Stimulated activated CD8-positive, alpha-beta memory T cell treated with anti-CD3 and anti-CD28 coated beads, Interleukin-15, amount 100 ng/mL, for 1 hour (primary cell): ENCODE data around the gene EPS15.
"Not testable (repeated sequence)": the region's sequence is repeated elsewhere in the genome, so short reads cannot be mapped to it uniquely, and the experiment has no call there.

Source experiments
- DNase-seq: peaks from one replicate; pipeline ENCODE4 v3.0.0-alpha.2; 2020; ENCODE audit warnings: low read depth

Gene EPS15

DNA sequence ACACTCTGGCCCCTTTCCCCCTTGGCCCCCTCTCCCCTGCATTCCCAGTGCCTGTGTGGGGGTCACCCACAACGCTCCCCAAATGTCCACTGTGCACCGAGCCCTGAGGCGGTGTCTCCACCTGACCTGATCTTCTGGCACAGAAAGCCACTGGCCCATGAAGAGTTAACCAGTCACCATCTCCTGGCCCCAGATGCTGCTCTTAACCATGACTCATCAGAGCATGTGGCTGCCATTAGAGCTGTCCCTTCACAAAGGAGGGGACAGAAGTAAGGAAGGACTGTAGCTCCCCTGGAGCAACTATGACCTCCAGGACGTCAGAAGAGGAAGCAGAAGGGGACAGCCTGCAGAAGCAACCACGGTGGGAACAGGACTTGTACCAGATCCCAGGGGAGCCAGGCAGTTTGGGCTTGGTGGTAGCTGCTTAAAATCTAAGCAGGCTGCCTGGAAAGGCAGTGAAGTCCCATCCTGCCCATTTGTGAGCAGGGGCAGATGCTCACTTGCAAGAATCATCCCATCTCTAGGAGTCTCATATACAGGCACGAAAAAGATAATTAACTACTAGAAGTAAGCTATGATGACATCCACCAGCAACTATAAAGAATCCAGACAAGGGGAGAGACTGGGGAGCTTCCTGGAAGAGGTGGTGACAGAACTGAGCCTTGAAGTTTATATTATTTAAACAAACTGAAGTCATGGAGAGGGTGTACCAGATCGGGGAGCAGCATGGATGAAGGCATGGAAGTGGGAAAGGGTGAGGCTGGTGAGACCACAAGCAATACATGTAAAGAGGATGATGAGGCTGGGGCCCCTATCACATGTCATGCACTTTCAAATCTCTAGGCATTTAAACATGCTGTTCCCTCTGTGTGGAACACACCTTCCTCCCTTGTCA lies 187.6 kb downstream of the EPS15 start:
- DNase-seq = no peak

DNA sequence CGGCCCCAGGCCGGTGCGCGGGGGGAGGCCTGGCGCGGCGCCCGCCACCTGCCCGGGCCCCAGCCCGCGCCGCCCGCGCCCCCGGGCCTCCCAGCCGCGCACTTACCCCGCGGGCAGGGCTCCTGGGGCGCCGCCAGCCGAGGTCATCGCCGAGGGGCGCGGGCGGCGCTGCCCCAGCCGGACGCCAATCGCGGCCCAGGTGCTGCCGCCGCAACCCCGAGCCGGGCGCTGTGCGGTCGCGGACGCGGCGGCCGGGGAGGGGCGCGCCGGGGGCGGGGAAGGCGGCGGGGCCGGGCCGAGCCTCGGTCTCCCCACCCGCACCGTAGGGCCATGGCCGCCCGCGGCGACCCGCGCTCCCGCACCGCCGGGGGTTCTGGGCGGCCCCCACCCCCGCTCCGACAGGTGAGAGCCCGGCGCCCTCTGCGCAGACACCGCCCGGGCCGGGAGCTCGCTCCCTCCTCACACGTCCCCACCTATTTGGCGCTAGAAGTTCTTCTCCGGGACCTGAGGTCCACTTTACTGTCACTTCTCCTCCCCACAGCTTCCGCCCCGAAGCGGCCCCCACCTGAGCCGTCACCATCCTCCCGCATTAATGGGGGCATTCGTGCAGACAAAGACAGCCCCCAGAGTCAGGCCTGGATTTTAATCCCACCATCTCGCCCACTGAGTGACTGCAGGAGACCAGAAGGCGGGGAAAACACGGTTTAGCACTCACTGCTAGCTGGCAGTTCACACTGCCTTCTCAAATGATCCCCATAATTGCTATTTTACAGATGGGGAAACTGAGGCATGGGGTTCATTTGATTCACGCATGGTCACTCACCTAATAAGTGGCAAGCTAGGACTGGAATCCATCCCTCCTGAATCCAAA lies 188.5 kb downstream of the EPS15 start, which contains the start of gene TTC39A:
Gene TTC39A, minus strand, starts transcription at position 232 of the 871 bp plus-strand sequence. Its CDS starts 85 bp downstream, at position 147.
- no peak for DNase-seq

DNA sequence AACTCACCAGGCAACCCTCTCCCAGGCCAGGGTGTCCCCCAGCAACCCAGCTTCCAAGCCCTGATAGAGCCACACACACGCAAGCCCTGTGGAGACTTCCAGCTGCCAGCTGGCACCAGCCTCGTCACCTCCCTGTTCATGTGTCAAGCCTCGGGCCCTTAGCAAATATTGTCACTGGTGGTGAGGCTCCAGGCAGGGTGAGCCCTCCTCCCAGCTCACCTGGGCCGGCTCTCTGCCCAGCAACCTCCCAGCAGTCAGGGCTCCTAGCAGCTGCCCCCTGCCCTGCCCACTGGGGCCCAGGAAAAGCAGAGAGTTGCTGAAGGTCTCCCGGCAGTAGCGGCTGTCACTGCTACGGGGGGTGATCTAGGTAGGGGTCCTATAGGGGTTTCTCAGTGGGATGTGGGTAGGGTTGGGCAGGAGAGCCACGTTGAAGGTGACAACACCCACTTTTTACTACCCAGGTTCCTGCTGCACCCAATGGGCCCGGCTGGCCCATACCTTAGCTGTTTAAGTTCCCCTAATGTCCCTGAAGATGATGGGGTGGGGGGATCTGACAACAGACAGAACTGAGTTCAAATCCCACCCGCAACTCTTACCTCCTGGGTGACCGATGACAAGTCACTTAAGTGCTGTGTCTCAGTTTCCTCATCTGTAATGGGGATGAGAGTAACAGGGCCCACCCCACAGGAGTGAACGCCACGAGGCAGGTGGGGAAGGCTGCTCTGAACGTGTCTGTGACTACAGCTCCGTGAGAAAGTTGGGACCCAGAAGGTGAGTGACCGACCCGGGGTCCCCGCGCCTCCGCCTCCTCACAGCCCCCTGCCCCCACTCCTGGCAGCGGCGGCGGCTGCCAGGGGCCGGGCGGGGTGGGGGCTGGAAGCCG lies 189.4 kb downstream of the EPS15 start:
- DNase-seq = no peak

DNA sequence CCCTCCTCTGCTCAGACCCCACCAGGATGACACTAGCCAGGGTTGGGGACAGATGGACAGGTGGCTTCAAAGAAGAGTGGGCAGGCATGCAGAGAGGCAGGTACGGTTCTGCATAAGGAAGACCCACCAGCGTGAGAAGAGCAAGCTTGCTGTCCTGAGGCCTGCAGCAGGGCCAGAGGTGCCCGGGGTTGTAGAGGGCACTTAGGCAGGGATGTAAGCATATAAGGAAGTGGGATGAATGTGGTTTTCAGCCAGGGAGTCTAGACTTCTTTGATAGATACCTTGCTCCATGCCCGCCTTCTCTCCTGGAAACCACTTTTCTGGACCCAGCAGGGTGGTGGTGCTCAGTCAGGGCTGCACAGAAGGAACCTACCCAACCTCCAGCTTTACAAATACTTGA lies 190.1 kb downstream of the EPS15 start:
- DNase-seq = no peak

DNA sequence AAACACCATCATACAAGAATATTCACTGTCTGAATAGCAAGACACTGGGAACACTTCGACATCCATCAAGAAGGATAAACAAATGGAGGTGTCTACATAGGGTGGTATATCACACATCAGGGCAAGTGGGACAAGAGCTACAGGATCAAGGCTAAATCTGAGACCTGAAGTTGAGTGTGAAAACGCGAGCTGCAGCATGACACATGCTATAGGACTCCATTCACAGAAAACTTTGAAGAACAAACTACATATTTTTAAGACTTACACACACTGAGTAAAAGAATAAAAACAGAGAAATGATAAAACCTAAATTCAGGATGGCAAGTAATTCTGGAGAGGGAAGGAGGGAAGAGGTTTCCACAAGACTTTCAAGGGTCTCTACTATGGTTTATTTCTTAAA lies 190.8 kb downstream of the EPS15 start:
- DNase-seq = no peak

DNA sequence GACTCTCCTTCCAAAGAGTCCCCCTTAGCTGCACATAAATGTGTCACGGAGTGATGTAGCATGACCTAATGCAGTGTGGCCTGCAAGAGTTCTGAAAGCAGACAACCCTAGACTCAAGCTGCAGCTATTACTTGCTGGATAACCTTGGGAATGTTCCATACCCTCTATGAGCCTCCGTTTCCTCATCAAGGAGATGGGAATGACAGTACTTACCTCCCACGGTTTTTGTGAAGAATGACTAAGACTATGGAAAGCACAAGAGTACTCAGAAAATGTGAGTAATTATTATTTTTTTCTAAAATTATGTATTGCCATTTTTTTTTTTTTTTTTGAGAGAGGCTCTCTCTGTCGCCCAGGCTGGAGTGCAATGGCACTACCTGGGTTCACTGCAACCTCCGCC lies 191.7 kb downstream of the EPS15 start:
- no peak for DNase-seq

DNA sequence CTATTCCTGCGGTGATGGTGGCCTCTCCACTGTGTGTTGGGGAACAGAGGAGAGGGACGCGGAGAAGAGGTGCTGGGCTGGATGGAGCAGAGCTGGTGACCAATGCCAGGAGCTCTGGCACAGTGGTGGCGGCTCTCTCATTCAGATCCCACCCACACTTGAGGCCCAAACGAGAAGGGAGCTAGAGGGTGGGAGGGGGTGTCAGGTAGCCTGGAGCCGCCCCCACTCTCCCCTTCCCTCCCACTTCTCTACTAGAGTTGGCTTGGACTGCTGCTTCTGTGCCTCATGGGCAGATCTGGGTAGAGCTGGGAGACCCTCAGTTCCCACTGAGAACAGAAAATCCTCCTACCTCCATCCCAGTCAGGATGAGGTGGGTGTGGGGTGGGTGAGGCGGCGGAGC lies 192.2 kb downstream of the EPS15 start:
- no peak for DNase-seq

DNA sequence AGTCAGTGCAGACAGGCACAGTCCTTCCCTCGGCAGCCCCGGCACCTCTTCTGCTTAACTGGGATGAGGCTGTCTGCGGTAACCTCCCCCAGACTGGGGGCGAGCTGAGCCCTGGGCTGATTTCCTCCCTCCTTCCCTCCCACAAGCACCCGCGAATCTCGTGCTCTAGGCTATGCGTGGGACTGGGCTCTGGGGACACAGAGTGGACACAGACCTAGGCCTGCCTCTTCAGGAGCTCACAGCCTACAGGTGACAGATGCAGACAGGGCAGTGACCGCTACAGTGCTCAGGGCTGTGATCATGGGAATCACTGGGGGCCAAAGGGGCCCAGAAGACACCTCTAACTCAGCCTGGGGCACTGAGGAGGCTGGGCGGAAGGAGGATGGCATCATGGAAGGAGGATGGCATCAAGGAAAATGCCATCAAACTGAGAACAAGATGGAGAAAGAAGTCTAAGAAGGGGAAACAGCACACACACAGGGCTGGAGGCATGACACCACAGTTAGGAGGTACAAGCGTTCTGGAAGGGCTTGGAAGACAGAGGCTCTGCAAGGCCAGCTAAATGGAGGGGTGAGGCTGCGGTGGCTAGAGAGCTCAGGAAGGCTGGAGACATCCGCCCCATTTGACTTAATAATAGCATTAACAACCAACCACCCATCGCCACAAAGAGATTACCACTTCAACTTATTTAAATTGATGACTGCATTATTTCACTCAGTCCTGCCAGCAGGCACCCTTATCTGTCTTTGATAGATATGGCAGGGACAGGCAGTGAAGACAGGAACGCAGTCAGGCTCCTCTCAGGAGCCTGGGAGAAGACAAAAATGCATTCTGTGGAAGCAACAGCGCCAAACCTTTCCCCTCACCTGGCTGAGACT lies 192.9 kb downstream of the EPS15 start:
- DNase-seq = no peak

DNA sequence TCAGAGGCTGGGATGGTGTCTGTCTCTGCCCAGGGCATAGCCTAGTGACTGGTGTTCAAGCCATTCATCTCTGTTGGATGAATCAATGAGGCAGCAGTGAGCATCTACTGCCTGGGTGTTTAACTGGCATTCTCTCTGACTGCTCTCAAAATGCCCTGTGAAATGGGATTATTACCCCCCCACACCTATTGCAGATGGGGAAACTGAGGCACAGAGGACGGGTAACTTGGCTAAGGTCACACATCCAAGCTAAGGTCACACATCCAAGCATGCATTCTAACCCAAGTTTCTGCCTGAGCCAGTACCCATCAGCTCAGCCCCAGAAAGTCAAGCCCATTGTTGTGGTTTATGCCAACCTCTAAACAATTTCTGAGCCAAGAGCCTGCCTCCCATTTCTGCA lies 193.7 kb downstream of the EPS15 start:
- no peak for DNase-seq

DNA sequence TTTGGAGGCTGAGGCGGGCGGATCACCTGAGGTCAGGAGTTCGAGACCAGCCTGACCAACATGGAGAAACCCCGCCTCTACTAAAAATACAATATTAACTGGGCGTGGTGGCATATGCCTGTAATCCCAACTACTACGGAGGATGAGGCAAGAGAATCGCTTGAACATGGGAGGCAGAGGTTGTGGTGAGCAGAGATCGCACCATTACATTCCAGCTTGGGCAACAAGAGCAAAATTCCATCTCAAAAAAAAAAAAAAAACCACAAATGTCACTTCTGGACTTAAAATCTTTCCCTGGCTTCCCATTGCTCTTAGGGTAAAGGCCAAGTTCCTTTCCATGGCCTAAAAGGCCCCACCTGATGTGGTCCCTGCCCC lies 194.1 kb downstream of the EPS15 start:
- not testable (repeated sequence) for DNase-seq

DNA sequence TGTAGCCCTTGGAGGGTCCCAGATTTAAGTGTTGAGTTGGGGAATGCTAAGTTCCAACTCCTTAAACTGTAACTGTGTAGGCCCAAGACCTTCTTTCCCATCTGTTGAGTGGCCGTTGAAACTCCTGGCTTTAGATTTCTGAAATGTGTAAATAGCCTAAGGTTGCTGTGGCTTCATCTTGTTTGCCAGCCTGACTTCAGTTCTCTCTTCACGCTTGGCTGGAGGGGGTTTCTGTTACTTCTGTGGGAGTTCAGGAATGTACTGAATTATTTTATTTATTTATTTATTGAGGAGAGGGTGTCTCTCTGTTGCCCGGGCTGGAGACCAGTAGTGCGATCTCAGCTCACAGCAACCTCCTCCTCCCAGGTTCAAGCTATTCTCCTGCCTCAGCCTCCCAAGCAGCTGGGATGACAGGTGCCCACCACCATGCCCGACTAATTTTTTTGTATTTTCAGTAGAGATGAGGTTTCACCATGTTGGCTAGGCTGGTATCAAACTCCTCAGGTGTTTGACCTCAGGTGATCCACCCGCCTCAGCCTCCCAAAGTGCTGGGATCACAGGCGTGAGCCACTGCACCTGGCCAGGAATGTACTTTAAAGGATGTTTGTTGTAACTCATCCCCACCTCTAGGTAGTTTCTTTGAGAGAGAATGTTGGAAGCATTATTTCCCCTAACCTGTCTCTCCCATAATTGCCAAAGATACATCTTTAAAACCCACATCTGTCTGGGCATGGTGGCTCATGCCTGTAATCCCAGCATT lies 194.6 kb downstream of the EPS15 start:
- DNase-seq = no peak

DNA sequence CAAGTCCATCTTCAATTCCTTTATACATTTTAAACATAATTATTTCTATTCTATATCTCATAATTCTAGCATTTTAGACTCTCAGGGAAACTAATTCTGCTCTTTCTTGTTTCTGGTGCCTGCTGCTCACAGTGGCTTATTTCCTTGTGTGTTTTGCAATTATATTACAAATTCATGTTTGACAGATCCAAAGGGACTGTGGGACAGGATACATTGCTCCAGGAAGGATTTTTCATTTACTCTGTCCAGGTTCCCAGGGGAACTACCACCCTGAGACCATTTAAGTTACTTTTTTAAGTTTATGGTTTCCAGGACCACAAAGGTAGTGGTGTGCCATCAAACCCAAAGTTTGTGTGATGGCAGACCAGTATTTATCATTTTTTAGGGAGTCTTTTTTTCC lies 195.3 kb downstream of the EPS15 start:
- DNase-seq = no peak

DNA sequence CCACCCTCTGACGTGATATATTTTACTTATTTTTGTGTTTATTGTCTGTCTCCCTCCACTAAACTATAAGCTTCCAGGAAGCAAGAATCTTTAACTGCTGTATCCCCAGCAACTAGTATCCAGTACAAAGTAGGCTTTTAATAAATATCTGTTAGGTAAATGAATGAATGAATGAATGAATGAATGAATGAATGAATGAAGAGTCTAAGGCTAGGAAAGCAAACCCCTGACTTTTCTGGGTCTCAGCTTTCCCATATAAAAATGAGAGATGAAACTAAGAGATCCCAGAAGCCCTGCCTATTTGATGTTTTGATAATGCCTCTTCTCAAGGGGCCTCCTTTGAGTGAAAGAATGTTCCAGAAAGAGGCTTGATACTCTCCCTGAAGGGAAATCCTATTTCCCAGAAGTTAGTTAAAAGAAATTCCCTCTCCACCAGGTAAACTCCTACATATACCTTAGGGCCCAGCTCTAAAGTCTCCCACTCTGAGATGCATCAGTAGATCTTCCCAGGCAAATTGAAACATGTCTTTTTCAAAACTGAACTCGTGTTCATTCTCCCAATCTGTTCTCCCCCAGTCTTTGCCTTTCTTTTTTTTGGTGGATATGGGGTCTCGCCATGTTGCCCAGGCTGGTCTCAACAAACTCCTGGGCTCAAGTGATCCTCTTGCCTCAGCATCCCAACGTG lies 196.5 kb downstream of the EPS15 start:
- no peak for DNase-seq

DNA sequence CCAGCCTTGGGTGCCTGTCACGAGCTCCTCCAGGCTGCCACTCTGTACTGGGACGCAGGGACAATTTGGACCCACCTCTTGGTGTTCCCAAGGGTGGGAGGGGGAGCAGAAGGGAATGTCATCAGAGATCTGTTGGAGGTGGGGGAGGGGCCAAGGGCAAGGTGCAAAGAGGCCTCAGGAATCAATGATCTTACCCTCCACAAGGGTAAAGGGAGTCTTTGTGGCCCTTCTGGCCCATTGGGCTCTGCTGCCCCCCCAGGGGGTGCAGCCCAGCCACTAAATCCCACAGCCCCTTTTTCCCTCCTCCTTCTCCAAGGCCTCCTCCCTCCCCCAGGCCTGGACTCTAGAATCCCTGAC lies 197.2 kb downstream of the EPS15 start:
- DNase-seq = no peak

DNA sequence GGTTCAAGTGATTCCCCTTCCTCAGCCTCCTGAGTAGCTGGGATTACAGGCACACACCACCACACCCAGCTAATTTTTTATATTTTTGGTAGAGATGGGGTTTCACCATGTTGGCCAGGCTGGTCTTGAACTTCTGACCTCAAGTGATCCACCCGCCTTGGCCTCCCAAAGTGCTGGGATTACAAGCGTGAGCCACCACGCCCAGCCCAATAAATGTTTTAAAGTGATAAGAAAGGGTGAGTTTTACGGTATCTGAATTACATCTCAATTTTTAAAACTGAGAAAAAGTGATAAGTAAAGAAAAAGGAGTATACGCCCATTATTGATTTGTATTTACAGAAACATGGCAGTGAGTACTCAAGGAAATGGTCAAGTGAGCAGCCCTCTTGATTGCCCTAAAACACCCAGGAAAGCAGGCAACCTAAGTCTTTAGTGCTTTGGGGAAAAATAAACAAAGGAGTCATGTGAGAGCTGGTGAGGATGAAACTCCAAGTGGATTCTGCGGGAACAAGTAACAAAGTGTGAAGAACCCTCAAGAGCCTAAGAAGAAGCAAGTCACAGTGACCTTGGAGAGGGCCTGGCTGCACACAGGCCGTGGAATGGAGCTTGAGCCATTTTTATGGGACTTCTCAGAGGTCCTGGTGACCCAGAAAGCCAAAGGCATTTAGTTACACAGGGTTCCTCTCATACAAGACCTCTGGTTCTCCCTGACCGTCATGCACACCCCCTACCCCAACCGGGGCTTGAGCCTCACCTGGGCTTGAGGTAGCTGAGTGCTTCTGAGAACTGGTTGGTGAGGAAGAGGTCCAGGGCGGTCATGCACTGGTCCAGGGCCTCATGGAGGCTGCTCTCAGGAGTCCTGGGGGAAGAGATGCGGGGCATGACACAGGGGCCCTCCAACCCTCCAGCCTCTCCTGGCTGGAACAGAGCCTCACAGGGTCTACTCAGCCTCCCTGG lies 197.8 kb downstream of the EPS15 start:
- DNase-seq = no peak

DNA sequence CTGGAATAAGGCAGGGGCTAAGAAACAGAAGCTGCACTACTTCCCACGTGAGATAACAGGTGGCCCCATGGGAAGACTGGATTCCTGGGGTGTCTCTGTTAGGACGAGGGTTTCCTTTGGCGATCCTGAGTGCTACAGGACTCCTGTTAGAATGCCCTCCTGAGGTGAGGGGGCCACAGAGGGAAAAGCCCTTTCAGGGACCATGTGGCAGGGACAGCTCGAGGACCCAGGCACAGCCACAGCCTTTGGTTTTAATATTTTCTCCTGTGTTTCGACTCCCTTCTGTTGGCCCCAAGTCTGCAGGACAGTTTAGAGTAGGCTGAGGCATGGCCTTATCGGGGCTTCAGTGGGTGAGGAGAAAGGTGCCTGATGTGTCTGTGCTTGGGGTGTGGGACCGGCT lies 201.3 kb downstream of the EPS15 start:
- no peak for DNase-seq

DNA sequence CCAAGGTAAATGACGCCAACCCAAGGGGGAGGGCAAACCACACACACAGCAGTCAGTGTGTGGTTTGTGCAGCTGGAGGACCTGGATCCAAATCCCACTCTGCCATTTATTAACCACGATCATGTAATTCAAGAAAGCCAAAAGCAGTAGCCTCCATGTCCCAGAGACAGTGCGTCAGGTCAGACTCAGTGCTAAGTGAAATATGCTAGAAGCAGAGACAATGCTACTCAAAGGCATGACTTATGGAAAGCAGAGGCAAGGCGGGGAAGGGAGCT lies 202.3 kb downstream of the EPS15 start:
- no peak for DNase-seq

DNA sequence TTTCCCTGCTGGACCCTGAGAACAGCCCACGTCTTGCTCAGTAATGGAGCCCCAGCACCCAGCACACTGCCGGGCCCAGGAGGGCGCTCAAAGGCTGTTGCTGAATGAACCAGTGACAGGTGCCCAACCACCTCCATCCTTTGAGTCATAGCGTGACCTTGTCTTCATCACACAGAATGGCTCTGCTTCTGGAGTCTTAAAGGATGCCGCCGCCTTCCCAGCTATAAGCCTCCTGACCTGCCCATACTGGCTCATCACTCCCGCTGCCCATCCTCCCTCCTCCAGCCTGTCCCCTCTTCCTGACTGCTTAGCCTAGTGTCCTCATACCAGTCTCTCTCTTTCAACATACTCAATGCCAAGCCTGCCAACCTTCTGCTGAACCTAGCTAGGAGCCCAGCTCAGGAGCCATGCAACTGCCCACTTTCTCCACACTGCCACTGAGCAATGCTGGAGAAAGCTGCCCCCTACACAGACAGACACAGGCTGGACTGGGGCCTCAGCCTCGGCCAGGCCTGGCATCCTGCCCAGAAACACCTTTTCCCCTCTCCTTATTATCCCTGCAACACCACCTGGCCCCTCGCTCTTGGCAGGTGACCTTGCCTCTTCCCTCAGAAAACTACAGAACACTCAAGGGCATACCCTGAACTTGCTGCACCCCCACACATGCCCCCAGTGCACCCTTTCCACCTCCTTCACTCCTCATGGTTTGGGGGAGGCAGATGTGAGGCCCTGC lies 202.8 kb downstream of the EPS15 start:
- no peak for DNase-seq
